Endothelial cell of hepatic sinusoid (primary cell): ENCODE measurements around the gene OLR1.

Source experiments
- in situ Hi-C: cut with HindIII; loops from 2 replicates; pipeline ENCODE4 v1.10.0; 2017; ENCODE audit warnings: low sequenced_read_pairs

The OLR1 gene

GRCh38 chr12:10154145-10154496 lies 17.8 kb downstream of the OLR1 start:
- in situ Hi-C loops: loop anchor here (5.0 kb wide), 1 partner anchor 72 kb away; no protein-coding TSS in a partner anchor

GRCh38 chr12:10153271-10154144 lies 18.4 kb downstream of the OLR1 start:
- in situ Hi-C loops: loop anchor here (5.0 kb wide), 1 partner anchor 71 kb away; no protein-coding TSS in a partner anchor

DNA sequence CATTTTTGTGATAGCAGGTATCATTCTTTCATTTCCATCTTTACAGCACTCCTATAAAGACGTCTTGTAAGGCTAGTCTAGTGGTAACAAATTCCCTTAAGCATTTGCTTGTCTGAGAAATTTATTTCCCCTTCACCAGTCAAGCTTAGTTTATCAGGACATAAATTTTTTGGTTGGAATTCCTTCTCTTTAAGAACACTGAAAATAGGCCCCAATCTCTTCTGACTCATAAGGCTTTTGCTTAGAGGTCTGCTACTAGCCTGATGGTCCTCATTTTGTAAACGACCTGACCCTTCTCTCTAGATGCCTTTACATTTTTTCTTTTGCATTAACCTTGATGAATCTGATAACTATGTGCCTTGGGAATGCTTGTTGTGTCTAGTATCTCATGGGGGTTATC lies 20.3 kb downstream of the OLR1 start:
- in situ Hi-C loops: loop anchor here (5.0 kb wide), 1 partner anchor 69 kb away; no protein-coding TSS in a partner anchor

DNA sequence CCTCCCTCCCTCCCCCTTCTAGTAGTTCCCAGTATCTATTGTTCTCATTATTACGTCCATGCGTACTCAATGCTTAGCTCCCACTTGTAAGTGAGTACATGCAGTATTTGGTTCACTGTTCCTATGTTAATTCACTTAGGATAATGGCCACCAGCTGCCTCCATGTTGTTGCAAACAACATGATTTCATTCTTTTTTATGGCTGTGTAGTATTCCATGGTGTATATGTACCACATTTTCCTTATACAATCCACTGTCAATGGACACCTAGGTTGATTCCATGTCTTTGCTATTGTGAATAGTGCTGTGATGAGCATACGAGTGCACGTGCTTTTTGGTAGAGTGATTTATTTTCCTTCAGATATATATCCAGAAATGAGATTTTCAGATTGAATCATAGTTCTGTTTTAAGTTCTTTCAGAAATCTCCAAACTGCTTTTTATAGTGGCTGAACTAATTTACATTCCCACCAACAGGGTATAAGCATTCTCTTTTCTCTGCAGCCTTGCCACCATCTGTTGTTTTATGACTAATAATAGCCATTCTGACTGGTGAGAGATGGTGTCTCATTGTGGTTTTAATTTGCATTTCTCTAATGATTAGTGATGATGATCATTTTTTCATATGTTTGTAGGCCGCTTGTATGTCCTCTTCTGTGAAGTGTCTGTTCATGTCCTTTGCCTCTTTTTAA lies 24.1 kb downstream of the OLR1 start:
- in situ Hi-C loops: no loop called here

- in situ Hi-C loops: no loop called here
Measured at GRCh38 chr12:10142976-10143589, 28.8 kb downstream of the OLR1 start.

DNA sequence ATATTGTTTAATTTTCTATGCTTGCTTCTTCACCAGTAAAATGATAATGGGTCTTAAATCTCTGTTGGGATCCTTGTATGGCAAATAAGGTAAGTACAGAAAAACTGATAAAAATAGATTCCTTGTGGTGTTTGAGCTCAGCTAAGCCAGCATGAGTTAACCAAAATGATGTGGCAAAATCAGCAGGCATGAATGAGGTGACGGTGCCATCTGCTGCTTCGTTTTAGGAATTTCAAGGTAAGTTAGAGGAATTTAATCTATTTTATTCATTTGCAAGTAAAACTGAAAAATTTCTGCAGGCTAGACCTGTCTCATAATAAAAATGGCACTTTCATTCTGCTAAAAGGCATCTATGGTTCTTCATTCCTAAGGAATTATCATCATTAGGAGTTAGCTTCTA lies 31.9 kb downstream of the OLR1 start:
- in situ Hi-C loops: no loop called here

GRCh38 chr12:10136637-10137205 lies 35.2 kb downstream of the OLR1 start:
- in situ Hi-C loops: no loop called here

GRCh38 chr12:10135126-10135525 lies 36.8 kb downstream of the OLR1 start:
- in situ Hi-C loops: no loop called here

GRCh38 chr12:10132850-10133370 lies 39.0 kb downstream of the OLR1 start:
- in situ Hi-C loops: no loop called here

DNA sequence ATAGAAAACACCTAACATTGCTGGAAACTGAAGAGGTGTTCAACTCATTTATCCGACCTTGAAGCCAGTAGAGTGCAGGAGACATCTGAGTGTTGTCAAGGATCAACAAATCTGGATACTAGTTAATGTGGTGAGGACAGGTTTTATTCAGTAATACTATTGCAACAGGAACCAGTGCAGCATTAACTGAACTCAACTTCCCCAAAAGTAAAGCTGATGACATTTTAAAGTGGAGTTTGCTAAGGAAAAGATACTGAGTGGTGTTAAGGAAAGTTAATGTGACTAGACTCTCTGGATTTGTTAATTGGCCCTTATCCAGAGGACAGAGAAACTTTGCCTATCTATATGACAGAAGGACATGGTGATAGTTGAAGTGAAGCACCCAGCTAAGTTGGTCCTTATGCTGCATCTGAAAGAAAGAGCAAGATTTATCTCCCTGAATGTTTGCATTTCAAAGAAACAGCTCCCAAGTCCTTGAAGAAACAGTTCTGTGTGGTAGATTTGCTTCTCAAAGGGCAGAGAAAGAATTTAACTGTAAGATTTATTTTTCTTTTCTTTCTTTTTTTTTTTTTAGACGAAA lies 40.7 kb downstream of the OLR1 start:
- in situ Hi-C loops: no loop called here

- in situ Hi-C loops: no loop called here
Measured at GRCh38 chr12:10130042-10130441, 41.9 kb downstream of the OLR1 start, which contains the start of gene CLEC7A. Gene CLEC7A (minus strand): TSS chr12:10130199. CDS start chr12:10130082, 117 bp downstream.

- in situ Hi-C loops: no loop called here
Measured at GRCh38 chr12:10128687-10129086, 43.2 kb downstream of the OLR1 start.

DNA sequence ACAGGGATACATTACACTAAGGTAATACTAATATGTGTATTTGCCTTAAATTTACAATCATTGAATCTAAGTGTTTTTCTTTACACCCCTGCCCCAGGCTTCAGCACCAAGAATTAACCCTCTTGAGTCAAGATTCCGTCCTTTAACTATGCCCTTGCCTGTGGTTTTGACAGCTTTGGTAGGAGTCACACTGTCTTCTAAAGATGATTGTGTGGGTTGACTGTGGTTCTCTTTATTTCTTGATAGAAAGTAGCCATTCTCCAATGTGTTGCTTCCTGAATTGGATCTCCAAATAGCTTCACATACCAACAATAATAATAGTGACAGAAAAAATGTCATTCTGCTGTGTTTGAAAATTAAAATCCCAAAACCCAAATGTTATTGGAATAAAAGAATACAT lies 45.5 kb downstream of the OLR1 start:
- in situ Hi-C loops: no loop called here

GRCh38 chr12:10122689-10123088 lies 49.2 kb downstream of the OLR1 start:
- in situ Hi-C loops: no loop called here

- in situ Hi-C loops: no loop called here
Measured at GRCh38 chr12:10121278-10121677, 50.7 kb downstream of the OLR1 start.

DNA sequence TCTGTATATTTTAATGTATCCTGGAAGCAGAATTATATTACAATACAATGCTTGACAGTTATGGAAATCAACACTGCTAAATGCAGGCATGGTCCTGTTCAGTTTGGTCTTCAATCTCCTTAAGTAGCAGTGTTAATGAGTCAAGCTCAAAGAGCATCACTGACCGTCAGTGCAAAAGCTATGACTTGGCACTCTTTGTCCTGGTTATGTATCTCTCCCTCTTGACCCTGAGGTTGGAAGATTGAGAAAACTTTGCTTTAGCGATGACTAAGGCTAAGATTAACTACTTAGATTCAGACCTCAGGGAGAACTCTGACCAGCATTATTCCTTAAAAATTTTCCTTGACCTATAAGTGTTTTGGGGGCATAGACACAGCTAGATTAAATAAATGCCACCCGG lies 52.9 kb downstream of the OLR1 start:
- in situ Hi-C loops: no loop called here

DNA sequence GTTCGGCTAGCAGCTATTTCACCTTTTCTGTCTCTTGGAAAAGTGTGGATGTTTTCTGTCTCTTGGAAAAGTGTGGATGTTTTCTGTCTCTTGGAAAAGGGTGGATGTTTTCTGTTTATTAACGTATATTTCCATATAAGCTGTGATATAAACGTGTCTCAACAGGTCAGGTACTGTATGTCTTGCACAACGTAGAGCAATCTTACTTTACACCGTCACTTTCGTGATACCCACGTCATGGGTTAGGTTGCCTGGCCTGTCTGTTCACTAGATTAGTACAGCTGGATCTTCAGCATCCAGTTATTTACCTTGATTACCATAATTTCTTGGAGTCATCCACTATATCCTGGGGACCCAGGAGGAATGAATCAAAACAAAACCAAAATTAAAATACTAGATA lies 56.0 kb downstream of the OLR1 start:
- in situ Hi-C loops: no loop called here

DNA sequence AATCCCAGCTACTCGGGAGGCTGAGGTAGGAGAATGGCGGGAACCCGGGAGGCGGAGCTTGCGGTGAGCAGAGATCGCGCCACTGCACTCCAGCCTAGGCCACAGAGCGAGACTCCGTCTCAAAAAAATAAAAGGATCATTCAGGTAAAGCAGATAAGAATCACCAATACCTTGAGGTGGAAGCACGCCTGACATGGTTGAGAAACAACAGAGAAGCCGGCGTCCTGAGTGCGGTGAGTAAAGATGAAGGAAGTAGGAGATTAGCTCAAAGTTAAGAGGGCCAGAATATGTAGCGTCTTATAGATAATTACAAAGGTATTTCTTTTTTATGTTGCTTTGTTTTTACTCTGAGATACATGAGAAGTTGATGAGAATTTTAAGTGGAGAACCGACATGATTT lies 56.6 kb downstream of the OLR1 start:
- in situ Hi-C loops: no loop called here

GRCh38 chr12:10113920-10114319 lies 58.0 kb downstream of the OLR1 start:
- in situ Hi-C loops: no loop called here

GRCh38 chr12:10113075-10113474 lies 58.9 kb downstream of the OLR1 start:
- in situ Hi-C loops: no loop called here

DNA sequence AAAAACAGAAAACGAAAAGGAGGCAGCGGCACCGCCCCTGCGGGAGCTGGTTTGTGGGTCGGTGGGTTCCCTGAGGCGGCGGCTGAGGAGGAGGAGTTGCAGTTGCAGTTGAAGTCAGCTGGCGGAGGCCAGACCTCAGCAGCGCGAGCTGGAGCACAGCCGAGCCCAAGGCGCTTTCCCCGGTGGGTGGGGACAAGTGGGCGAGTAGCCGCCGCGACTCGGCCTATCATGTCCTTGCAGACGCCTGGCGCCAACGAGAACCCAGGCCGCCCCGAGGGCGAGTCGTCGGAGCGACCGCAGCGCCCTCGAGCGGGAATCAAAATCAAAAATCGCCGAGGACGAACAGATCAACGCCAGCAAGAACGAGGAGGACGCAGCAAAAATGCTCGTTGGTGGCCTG lies 60.5 kb downstream of the OLR1 start:
- in situ Hi-C loops: no loop called here
